AG04449 (cell line): ENCODE results near the gene HSD17B14.
"Not testable (repeated sequence)": the region's sequence is repeated elsewhere in the genome, so short reads cannot be mapped to it uniquely, and the experiment has no call there.

ENCODE experiments used
- CTCF ChIA-PET: fragments of 350-600 bp; formaldehyde crosslinking; extraction: SDS; loops from one replicate; lab custom pipeline; 2021; ENCODE audit warnings: antibody characterized with exemption; lab: Yijun Ruan, JAX
- POLR2A ChIA-PET: fragments of 400-600, 350-600 bp; formaldehyde crosslinking; extraction: SDS; loops from one replicate; lab custom pipeline; 2020; ENCODE audit warnings: antibody characterized with exemption, inconsistent platforms; lab: Yijun Ruan, JAX
- DNase-seq: peaks from one replicate; pipeline ENCODE4 v3.0.0-alpha.2; 2010; ENCODE audit warnings: low read depth, low spot score
- H3K4me3 ChIP-seq: 2 replicates; pipeline ENCODE4 v1.5.1; 2011; ENCODE audit warnings: low read depth, mild to moderate bottlenecking, control low read depth, low read length
- TF ChIP-seq, protein P1 (sequence below): IDR thresholded peaks from one replicate; pipeline ENCODE4 v1.5.1; 2011; ENCODE audit warnings: mild to moderate bottlenecking, moderate library complexity, low read length, control low read depth, inconsistent platforms; ENCODE audit not compliant: insufficient read depth; ENCODE audit errors: missing control alignments

Gene HSD17B14

DNA sequence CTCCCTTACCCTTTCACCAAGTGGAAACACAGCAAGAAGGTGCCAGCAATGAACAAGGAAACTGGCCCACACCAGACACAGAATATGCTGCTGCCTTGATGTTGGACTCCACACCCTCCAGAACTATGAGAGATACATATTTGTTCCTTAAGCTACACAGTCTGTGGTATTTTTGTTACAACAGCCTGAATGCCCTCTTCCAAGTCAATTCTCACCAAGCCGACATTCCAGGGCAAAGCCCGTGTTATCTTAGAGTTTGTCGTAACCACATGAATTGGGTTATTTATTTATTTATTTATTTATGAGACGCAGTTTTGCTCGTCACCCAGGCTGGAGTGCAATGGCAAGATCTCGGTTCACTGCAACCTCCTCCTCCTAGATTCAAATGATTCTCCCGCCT is 66.0 kb downstream of the HSD17B14 start:
- peak; percentile 83 for DNase-seq
- CTCF ChIA-PET: interaction anchor here (0.7 to 1.7 kb wide), 4 partner anchors 14 to 72 kb away, joined by 3 to 8 read pairs (median 4); no protein-coding TSS in a partner anchor

GRCh38 chr19:48768994-48769713 is 67.1 kb downstream of the HSD17B14 start:
- ChIA-PET POLR2A (interaction anchor here (0.7 kb wide), 1 partner anchor 55 kb away, joined by 3 read pairs; no protein-coding TSS in a partner anchor), CTCF (interaction anchor here (0.8 to 1.7 kb wide), 5 partner anchors 15 to 201 kb away, joined by 3 to 8 read pairs (median 3); no protein-coding TSS in a partner anchor)
- H3K4me3 ChIP-seq: no peak overlapping the region
- no peak for DNase-seq
- TF ChIP-seq, protein P1, sequence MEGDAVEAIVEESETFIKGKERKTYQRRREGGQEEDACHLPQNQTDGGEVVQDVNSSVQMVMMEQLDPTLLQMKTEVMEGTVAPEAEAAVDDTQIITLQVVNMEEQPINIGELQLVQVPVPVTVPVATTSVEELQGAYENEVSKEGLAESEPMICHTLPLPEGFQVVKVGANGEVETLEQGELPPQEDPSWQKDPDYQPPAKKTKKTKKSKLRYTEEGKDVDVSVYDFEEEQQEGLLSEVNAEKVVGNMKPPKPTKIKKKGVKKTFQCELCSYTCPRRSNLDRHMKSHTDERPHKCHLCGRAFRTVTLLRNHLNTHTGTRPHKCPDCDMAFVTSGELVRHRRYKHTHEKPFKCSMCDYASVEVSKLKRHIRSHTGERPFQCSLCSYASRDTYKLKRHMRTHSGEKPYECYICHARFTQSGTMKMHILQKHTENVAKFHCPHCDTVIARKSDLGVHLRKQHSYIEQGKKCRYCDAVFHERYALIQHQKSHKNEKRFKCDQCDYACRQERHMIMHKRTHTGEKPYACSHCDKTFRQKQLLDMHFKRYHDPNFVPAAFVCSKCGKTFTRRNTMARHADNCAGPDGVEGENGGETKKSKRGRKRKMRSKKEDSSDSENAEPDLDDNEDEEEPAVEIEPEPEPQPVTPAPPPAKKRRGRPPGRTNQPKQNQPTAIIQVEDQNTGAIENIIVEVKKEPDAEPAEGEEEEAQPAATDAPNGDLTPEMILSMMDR: no peak

More for the DNA sequence above, 66.0 kb downstream of the HSD17B14 start:
- H3K4me3 ChIP-seq: no peak overlapping the region
- POLR2A ChIA-PET: interaction anchor here (0.6 to 0.7 kb wide), 2 partner anchors 18 to 56 kb away, joined by 3 read pairs; no protein-coding TSS in a partner anchor
- TF ChIP-seq, protein P1: no peak

GRCh38 chr19:48768171-48768753 is 68.0 kb downstream of the HSD17B14 start:
- POLR2A ChIA-PET, DNase-seq, H3K4me3 ChIP-seq: not testable (repeated sequence)
- CTCF ChIA-PET: interaction anchor here (1.2 kb wide), 1 partner anchor 93 kb away, joined by 3 read pairs; no protein-coding TSS in a partner anchor

DNA sequence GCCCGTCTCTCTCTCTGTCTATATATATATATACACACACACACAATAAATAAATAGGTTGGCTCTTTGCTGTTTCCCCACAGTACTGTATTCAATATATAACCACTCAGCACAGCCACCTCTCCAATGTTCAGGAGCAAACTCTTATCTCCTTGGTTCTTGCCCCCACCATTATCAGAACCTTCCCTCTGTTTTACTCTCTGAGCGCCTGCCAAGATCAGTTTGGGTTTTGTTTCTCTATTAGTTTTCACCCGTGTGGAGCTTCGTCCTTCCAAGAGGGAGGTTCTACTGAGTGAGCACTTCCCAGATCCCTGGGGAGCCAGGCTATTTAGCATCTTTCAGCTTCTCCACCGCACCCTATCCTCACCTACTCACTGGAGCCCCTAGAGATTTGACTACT is 70.5 kb downstream of the HSD17B14 start:
- POLR2A ChIA-PET: interaction anchor here (0.6 kb wide), 1 partner anchor 121 kb away, joined by 3 read pairs; no protein-coding TSS in a partner anchor
- DNase-seq, CTCF ChIA-PET: not testable (repeated sequence)

More for the DNA sequence above, 70.5 kb downstream of the HSD17B14 start:
- not testable (repeated sequence) for H3K4me3 ChIP-seq
